Liver (tissue), 9 donors: ENCODE results near the gene MOB3C. TPM values are rescaled to one million over a fixed set of nuclear protein-coding genes. Genes with fewer than 3 reads are reported as not detected.

ENCODE experiments used
- DNase-seq: peaks from one replicate; pipeline ENCODE4 v3.0.0-alpha.2; 2017; ENCODE audit warnings: low spot score
- H3K27ac ChIP-seq, 2 donors: one replicate each; pipeline ENCODE4 v1.7.0; 2013; ENCODE audit warnings: inconsistent platforms in 2 of 2, low read length in 2 of 2, control low read depth in 1 of 2, low read depth in 1 of 2, mild to moderate bottlenecking in 1 of 2
- H3K27me3 ChIP-seq, 4 donors: one replicate each; pipeline versions ENCODE4 v1.6.1 to v1.7.0; 2013; ENCODE audit warnings: low read length in 3 of 4, inconsistent platforms in 1 of 4, mild to moderate bottlenecking in 1 of 4, moderate library complexity in 1 of 4; ENCODE audit not compliant: control insufficient read depth in 4 of 4, insufficient read depth in 4 of 4
- H3K36me3 ChIP-seq, 4 donors: one replicate each; pipeline versions ENCODE4 v1.6.1 to v1.7.0; 2013; ENCODE audit warnings: low read length in 3 of 4, mild to moderate bottlenecking in 3 of 4, low read depth in 1 of 4, moderate library complexity in 1 of 4; ENCODE audit not compliant: control insufficient read depth in 4 of 4, insufficient read depth in 3 of 4
- H3K4me1 ChIP-seq, 4 donors: one replicate each; pipeline versions ENCODE4 v1.6.1 to v1.7.0; 2013; ENCODE audit warnings: low read length in 3 of 4, mild to moderate bottlenecking in 3 of 4, moderate library complexity in 1 of 4; ENCODE audit not compliant: control insufficient read depth in 4 of 4, insufficient read depth in 4 of 4
- H3K4me3 ChIP-seq, 3 donors: one replicate each; pipeline versions ENCODE4 v1.6.1 to v1.7.0; 2013; ENCODE audit warnings: low read length in 3 of 3, control low read depth in 1 of 3, low read depth in 1 of 3, mild to moderate bottlenecking in 1 of 3
- H3K9ac ChIP-seq, 2 donors: one replicate each; pipeline ENCODE4 v1.7.0; 2013; ENCODE audit warnings: low read length in 2 of 2, mild to moderate bottlenecking in 2 of 2, moderate library complexity in 2 of 2, control low read depth in 1 of 2, low read depth in 1 of 2
- H3K9me3 ChIP-seq, 4 donors: one replicate each; pipeline versions ENCODE4 v1.6.1 to v1.7.0; 2013; ENCODE audit warnings: low read length in 3 of 4; ENCODE audit not compliant: control insufficient read depth in 4 of 4
- EGR1 ChIP-seq, 2 donors: IDR thresholded peaks; 2 replicates each; pipeline ENCODE4 v1.6.1; 2016 to 2018; ENCODE audit warnings: antibody characterized with exemption in 2 of 2, low read depth in 2 of 2
- FOXA1 ChIP-seq: IDR thresholded peaks from 2 replicates; pipeline ENCODE4 v1.6.1; 2016; ENCODE audit warnings: antibody characterized with exemption
- FOXA2 ChIP-seq: IDR thresholded peaks from 2 replicates; pipeline ENCODE4 v1.6.1; 2016; ENCODE audit warnings: antibody characterized with exemption
- GABPA ChIP-seq, 2 donors: IDR thresholded peaks in 1 of 2; conservative IDR thresholded peaks in 1 of 2; 2 replicates each; pipeline ENCODE4 v1.6.1; 2016; ENCODE audit warnings: antibody characterized with exemption in 2 of 2, mild to moderate bottlenecking in 1 of 2, moderate library complexity in 1 of 2
- HNF4A ChIP-seq, 2 donors: conservative IDR thresholded peaks; 2 replicates each; pipeline ENCODE4 v1.6.1; 2016; ENCODE audit warnings: antibody characterized with exemption in 2 of 2, mild to moderate bottlenecking in 2 of 2
- HNF4G ChIP-seq: IDR thresholded peaks from 2 replicates; pipeline ENCODE4 v1.6.1; 2016; ENCODE audit warnings: antibody characterized with exemption
- NR2F2 ChIP-seq: IDR thresholded peaks from 2 replicates; pipeline ENCODE4 v1.6.1; 2016; ENCODE audit warnings: antibody characterized with exemption
- RAD21 ChIP-seq, 2 donors: IDR thresholded peaks; 2 replicates each; pipeline ENCODE4 v1.6.1; 2016; ENCODE audit warnings: antibody characterized with exemption in 2 of 2, mild to moderate bottlenecking in 2 of 2
- RXRA ChIP-seq, 2 donors: IDR thresholded peaks; 2 replicates each; pipeline ENCODE4 v1.6.1; 2017 to 2018; ENCODE audit warnings: antibody characterized with exemption in 2 of 2, mild to moderate bottlenecking in 1 of 2
- SP1 ChIP-seq: IDR thresholded peaks from 2 replicates; pipeline ENCODE4 v1.6.1; 2018; ENCODE audit warnings: antibody characterized with exemption, mild to moderate bottlenecking
- TAF1 ChIP-seq: conservative IDR thresholded peaks from 2 replicates; pipeline ENCODE4 v1.6.1; 2016; ENCODE audit warnings: antibody characterized with exemption, mild to moderate bottlenecking
- YY1 ChIP-seq: IDR thresholded peaks from 2 replicates; pipeline ENCODE4 v1.6.1; 2016; ENCODE audit warnings: antibody characterized with exemption, mild to moderate bottlenecking
- WGBS: extraction: QIAGEN DNeasy Blood & Tissue Kit; methylation state at CpG from one replicate; pipeline ENCODE4 v1.1.7; 2013; 5-methylcytosine and 5-hydroxymethylcytosine counted together
- polyA plus RNA-seq, 2 donors: library from polyadenylated mRNA; stranded (reverse) in 1 of 2; unstranded in 1 of 2; fragments of 200-250 nt in 1 of 2; fragments of >200 nt in 1 of 2; fragmentation: Nextera tagmentation in 1 of 2; extraction: Ambion mirVana in 1 of 2; gene quantifications; one replicate each; pipeline versions ENCODE4 v1.2.1 to v1.2.3, GENCODE V29; 2013 to 2015
- total RNA-seq, 2 donors: library from RNA; depleted of rRNA; stranded (reverse); fragments of >200 nt; gene quantifications; one replicate each; pipeline ENCODE4 v1.2.3, GENCODE V29; 2014
- TF ChIP-seq, protein P1 (sequence below): IDR thresholded peaks from 2 replicates; pipeline ENCODE4 v1.6.1; 2016; ENCODE audit warnings: antibody characterized with exemption
- TF ChIP-seq, protein P2 (sequence below): fragments of 150-350 bp; IDR thresholded peaks from 2 replicates; pipeline ENCODE4 v1.5.1; 2017; ENCODE audit warnings: improper control_type of control experiment, low read depth, low read length; ENCODE audit not compliant: missing input control
- TF ChIP-seq, protein P3 (sequence below): IDR thresholded peaks from 2 replicates; pipeline ENCODE4 v1.6.1; 2016; ENCODE audit warnings: antibody characterized with exemption, mild to moderate bottlenecking
- donor health status: healthy.
- donor health status: healthy.
- donor health status: healthy.
- donor health status: healthy.
- donor health status: healthy.

MOB3C gene
- total and polyA plus RNA-seq, 4 donors = 2.3 to 7.9 (median 5.4) TPM

DNA sequence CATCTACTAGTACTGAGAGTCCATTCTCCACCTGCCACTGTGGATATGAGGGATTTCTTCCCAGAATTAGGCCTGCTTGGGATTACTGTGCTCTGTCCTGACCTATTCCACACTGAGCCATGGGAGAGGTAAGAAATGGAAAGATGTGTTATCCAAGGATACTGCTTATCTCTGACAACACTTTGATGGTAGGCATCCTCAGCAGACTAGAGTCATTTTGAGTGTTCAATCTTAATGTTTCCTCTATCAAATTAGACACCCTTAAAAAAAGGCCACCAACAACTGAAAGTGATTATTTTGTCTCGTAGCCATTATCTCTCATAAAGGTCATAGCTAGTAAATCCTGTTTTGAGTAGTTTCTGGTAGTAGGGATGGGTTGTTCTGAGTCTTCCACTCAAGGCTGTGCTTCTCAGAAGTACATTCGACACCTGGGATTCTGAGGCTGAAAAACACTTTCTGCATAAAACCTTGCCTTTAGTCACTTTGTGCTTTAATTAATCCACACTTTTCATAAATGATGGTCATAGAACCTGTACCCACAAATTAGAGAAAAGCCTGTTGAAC is 42.8 kb upstream of the MOB3C start:
- Histone ChIP-seq H3K27me3 (no peaks in the 10 kb centered on the region), H3K4me3 (no peak overlapping the region), H3K27ac (no peak overlapping the region), H3K36me3 (peaks cover 2 to 36% (median 28%) of the 10 kb centered on the region in 4 donors), H3K4me1 (no peaks in the 10 kb centered on the region), H3K9ac (no peak overlapping the region), H3K9me3 (no peaks in the 10 kb centered on the region)
- no peak for DNase-seq
- TF ChIP-seq, protein P1, sequence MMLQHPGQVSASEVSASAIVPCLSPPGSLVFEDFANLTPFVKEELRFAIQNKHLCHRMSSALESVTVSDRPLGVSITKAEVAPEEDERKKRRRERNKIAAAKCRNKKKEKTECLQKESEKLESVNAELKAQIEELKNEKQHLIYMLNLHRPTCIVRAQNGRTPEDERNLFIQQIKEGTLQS = no peak
- TF ChIP-seq HNF4G = no peak
- no peak for TF ChIP-seq RAD21 (IDR thresholded peaks at IDR 0.05)
- TF ChIP-seq YY1 = no peak
- TF ChIP-seq, protein P2, sequence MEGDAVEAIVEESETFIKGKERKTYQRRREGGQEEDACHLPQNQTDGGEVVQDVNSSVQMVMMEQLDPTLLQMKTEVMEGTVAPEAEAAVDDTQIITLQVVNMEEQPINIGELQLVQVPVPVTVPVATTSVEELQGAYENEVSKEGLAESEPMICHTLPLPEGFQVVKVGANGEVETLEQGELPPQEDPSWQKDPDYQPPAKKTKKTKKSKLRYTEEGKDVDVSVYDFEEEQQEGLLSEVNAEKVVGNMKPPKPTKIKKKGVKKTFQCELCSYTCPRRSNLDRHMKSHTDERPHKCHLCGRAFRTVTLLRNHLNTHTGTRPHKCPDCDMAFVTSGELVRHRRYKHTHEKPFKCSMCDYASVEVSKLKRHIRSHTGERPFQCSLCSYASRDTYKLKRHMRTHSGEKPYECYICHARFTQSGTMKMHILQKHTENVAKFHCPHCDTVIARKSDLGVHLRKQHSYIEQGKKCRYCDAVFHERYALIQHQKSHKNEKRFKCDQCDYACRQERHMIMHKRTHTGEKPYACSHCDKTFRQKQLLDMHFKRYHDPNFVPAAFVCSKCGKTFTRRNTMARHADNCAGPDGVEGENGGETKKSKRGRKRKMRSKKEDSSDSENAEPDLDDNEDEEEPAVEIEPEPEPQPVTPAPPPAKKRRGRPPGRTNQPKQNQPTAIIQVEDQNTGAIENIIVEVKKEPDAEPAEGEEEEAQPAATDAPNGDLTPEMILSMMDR = no peak
- TF ChIP-seq, protein P3, sequence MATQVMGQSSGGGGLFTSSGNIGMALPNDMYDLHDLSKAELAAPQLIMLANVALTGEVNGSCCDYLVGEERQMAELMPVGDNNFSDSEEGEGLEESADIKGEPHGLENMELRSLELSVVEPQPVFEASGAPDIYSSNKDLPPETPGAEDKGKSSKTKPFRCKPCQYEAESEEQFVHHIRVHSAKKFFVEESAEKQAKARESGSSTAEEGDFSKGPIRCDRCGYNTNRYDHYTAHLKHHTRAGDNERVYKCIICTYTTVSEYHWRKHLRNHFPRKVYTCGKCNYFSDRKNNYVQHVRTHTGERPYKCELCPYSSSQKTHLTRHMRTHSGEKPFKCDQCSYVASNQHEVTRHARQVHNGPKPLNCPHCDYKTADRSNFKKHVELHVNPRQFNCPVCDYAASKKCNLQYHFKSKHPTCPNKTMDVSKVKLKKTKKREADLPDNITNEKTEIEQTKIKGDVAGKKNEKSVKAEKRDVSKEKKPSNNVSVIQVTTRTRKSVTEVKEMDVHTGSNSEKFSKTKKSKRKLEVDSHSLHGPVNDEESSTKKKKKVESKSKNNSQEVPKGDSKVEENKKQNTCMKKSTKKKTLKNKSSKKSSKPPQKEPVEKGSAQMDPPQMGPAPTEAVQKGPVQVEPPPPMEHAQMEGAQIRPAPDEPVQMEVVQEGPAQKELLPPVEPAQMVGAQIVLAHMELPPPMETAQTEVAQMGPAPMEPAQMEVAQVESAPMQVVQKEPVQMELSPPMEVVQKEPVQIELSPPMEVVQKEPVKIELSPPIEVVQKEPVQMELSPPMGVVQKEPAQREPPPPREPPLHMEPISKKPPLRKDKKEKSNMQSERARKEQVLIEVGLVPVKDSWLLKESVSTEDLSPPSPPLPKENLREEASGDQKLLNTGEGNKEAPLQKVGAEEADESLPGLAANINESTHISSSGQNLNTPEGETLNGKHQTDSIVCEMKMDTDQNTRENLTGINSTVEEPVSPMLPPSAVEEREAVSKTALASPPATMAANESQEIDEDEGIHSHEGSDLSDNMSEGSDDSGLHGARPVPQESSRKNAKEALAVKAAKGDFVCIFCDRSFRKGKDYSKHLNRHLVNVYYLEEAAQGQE = no peak
- TF ChIP-seq NR2F2 = no peak
- no peak for TF ChIP-seq HNF4A (conservative IDR thresholded peaks at IDR 0.05)
- TF ChIP-seq FOXA2 = no peak
- TF ChIP-seq GABPA (IDR thresholded peaks at IDR 0.05 in 1 of 2, conservative IDR thresholded peaks at IDR 0.05 in 1 of 2) = no peak
- TF ChIP-seq EGR1 (IDR thresholded peaks at IDR 0.05; ENCODE audit: low read depth in 2 of 2) = no peak
- TF ChIP-seq FOXA1 = no peak
- TF ChIP-seq SP1 = no peak
- TF ChIP-seq RXRA (IDR thresholded peaks at IDR 0.05) = no peak
- WGBS = 85% methylated on average over 2 of the region's 2 CpGs

DNA sequence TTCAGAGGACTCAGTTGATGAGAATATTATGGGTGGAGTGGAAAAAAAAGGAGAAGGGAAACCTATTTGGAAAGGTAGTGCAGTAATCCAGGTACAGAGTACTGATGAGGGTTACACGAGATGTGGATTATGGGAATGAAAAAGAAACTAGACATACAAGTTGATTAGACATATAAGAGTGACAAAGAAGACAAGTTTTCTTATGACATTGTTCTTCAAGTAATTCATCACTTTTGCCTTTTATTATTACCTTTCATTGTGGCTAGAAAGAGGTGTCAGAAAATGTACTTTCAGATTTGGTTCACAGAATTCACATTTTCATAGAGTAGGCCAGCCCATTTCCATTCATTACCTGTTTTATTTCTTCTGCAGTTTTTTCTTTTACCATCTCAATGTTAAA is 41.2 kb upstream of the MOB3C start:
- Histone ChIP-seq H3K36me3 (peaks cover 0 to 41% (median 32%) of the 10 kb centered on the region in 4 donors), H3K27ac (no peak overlapping the region), H3K27me3 (no peaks in the 10 kb centered on the region), H3K4me1 (no peaks in the 10 kb centered on the region), H3K4me3 (no peak overlapping the region), H3K9me3 (no peaks in the 10 kb centered on the region), H3K9ac (no peak overlapping the region)
- no peak for DNase-seq
- TF ChIP-seq SP1 (no peak), RXRA (IDR thresholded peaks at IDR 0.05) (no peak), FOXA1 (no peak), HNF4G (no peak), NR2F2 (no peak), GABPA (IDR thresholded peaks at IDR 0.05 in 1 of 2, conservative IDR thresholded peaks at IDR 0.05 in 1 of 2) (no peak), TAF1 (no peak)
- TF ChIP-seq, protein P1 = no peak
- WGBS = 96% methylated on average over 1 of the region's 1 CpG
